ENCODE data around the gene EFL1. TPM values are rescaled to one million over a fixed set of nuclear protein-coding genes. Genes with fewer than 3 reads are reported as not detected.

EFL1 gene
- total and polyA plus RNA-seq, 2 donors (not counting 1 experiment from before 2014, with no cell fraction given): 19.1 to 29.9 TPM

DNA sequence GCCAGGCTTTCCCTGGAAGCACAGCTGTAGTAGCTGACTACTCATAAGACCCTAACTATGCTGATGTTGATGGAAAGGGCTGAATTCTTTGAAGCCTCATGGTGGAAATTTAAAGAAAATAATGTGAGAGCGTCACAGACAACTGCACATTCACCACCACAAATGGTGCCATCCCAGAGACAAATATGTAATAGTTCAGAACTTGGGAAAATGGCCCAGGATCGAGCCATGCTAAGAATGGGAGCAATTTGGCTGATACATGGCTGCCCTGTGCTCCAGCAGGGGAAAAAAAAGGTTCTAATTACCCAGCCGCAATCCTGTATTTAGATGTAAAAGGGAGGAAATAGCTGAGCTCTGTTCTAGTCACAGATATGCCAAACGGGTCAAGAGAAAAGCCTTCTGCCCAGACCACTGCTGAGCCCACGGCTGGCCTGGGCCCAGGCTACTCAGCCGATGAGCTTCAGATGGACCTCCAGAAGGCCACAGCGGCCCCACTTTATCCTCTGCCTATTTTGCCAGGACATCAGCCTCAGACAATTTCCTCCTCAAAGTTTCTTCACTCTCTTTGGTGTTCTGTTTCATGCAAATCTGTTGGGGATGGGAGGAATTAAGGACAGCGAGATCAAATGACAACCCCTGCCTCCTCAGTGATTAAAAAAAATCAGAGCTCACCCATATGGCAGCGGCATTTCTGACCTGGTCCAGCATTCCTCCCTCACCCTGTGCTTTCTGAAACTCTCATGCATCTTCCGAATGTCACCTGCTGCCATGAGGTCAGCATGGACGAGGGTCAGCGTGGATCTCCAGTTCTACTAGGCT lies 162.2 kb downstream of the EFL1 start:
- Histone ChIP-seq H3K27me3 (ENCODE audit: control insufficient read depth, insufficient read depth, low read length) (no peaks in the 10 kb centered on the region), H3K4me2 (ENCODE audit: extremely low read depth, insufficient read depth, low read length) (no peak overlapping the region), H3K4me1 (ENCODE audit: control insufficient read depth, extremely low read depth, insufficient read depth, low read length) (peaks cover 1% of the 10 kb centered on the region), H4K20me1 (ENCODE audit: control insufficient read depth, extremely low read depth, insufficient read depth, low read length) (no peaks in the 10 kb centered on the region), H3K9me3 (ENCODE audit: control insufficient read depth, insufficient read depth, low read depth, low read length) (no peaks in the 10 kb centered on the region), H2AFZ (ENCODE audit: low read length) (no peak overlapping the region), H3K9ac (ENCODE audit: insufficient read depth, low read length) (no peak overlapping the region), H3K36me3 (ENCODE audit: control insufficient read depth, insufficient read depth, low read length) (no peaks in the 10 kb centered on the region), H3K27ac (ENCODE audit: insufficient read depth, low read length) (no peak overlapping the region), H3K79me2 (ENCODE audit: control insufficient read depth, insufficient read depth, low read length) (no peaks in the 10 kb centered on the region), H3K4me3 (replicated peaks in 1 of 4; ENCODE audit: control extremely low read depth in 1 of 4, insufficient read depth in 1 of 4, low read depth in 3 of 4, low read length in 4 of 4) (no peak overlapping the region)
- no peak for TF ChIP-seq EZH2 (IDR thresholded peaks at IDR 0.05; ENCODE audit: low read length, missing control alignments)
- TF ChIP-seq CTCF (conservative IDR thresholded peaks at IDR 0.05 in 1 of 2, IDR thresholded peaks at IDR 0.05 in 1 of 2; ENCODE audit: low read depth in 1 of 2, low read length in 2 of 2): no peak
- DNase-seq (ENCODE audit: low read depth in 2 of 2): peak; percentile 19 to 50

DNA sequence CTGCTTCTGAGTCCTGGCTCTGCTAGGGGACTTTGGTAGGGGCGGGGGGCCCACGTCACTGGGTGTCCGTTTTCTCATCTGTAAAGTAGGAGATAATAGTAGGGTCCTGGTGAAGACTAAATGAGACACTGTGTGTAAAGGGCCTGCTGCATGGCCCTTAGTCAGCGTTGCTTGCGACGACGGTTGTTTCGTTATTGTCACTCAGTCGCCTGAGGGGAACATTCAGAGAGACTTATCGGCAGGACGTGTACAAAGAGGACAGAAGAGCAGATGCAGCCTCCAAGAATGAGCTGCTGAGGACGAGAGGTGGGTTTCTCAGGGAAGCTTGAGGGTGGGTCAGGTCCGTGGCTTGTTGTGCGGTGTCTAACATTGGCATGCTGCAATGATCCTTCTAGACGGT lies 163.9 kb downstream of the EFL1 start:
- Histone ChIP-seq H3K27me3 (ENCODE audit: control insufficient read depth, insufficient read depth, low read length) (no peaks in the 10 kb centered on the region), H3K4me1 (ENCODE audit: control insufficient read depth, extremely low read depth, insufficient read depth, low read length) (no peaks in the 10 kb centered on the region), H3K4me2 (ENCODE audit: extremely low read depth, insufficient read depth, low read length) (no peak overlapping the region), H3K27ac (ENCODE audit: insufficient read depth, low read length) (no peak overlapping the region), H3K36me3 (ENCODE audit: control insufficient read depth, insufficient read depth, low read length) (no peaks in the 10 kb centered on the region), H3K79me2 (ENCODE audit: control insufficient read depth, insufficient read depth, low read length) (no peaks in the 10 kb centered on the region), H3K9ac (ENCODE audit: insufficient read depth, low read length) (no peak overlapping the region), H3K4me3 (replicated peaks in 1 of 4; ENCODE audit: control extremely low read depth in 1 of 4, insufficient read depth in 1 of 4, low read depth in 3 of 4, low read length in 4 of 4) (no peak overlapping the region), H4K20me1 (ENCODE audit: control insufficient read depth, extremely low read depth, insufficient read depth, low read length) (no peaks in the 10 kb centered on the region), H2AFZ (ENCODE audit: low read length) (no peak overlapping the region), H3K9me3 (ENCODE audit: control insufficient read depth, insufficient read depth, low read depth, low read length) (no peaks in the 10 kb centered on the region)
- TF ChIP-seq EZH2 (IDR thresholded peaks at IDR 0.05; ENCODE audit: low read length, missing control alignments) (no peak), CTCF (conservative IDR thresholded peaks at IDR 0.05 in 1 of 2, IDR thresholded peaks at IDR 0.05 in 1 of 2; ENCODE audit: low read depth in 1 of 2, low read length in 2 of 2) (no peak)
- DNase-seq (ENCODE audit: low read depth in 2 of 2): no peak

GRCh38 chr15:82095803-82096202 lies 166.7 kb downstream of the EFL1 start:
- DNase-seq (ENCODE audit: low read depth in 2 of 2): no peak
- no peaks in the 10 kb centered on the region for H3K79me2 ChIP-seq (ENCODE audit: control insufficient read depth, insufficient read depth, low read length)
- H2AFZ ChIP-seq (ENCODE audit: low read length): no peak overlapping the region
- no peaks in the 10 kb centered on the region for H4K20me1 ChIP-seq (ENCODE audit: control insufficient read depth, extremely low read depth, insufficient read depth, low read length)
- no peak overlapping the region for H3K9ac ChIP-seq (ENCODE audit: insufficient read depth, low read length)
- no peaks in the 10 kb centered on the region for H3K4me1 ChIP-seq (ENCODE audit: control insufficient read depth, extremely low read depth, insufficient read depth, low read length)
- TF ChIP-seq EZH2 (IDR thresholded peaks at IDR 0.05; ENCODE audit: low read length, missing control alignments) (no peak), CTCF (conservative IDR thresholded peaks at IDR 0.05 in 1 of 2, IDR thresholded peaks at IDR 0.05 in 1 of 2; ENCODE audit: low read depth in 1 of 2, low read length in 2 of 2) (no peak)
- H3K4me2 ChIP-seq (ENCODE audit: extremely low read depth, insufficient read depth, low read length): no peak overlapping the region
- H3K27ac ChIP-seq (ENCODE audit: insufficient read depth, low read length): no peak overlapping the region
- no peaks in the 10 kb centered on the region for H3K36me3 ChIP-seq (ENCODE audit: control insufficient read depth, insufficient read depth, low read length)
- no peak overlapping the region for H3K4me3 ChIP-seq (replicated peaks in 1 of 4; ENCODE audit: control extremely low read depth in 1 of 4, insufficient read depth in 1 of 4, low read depth in 3 of 4, low read length in 4 of 4)
- H3K9me3 ChIP-seq (ENCODE audit: control insufficient read depth, insufficient read depth, low read depth, low read length): no peaks in the 10 kb centered on the region
- H3K27me3 ChIP-seq (ENCODE audit: control insufficient read depth, insufficient read depth, low read length): no peaks in the 10 kb centered on the region

Data from fibroblast of lung (primary cell).